Epithelial cell of umbilical artery (primary cell): ENCODE results near the gene OR56B1. TPM values are rescaled to one million over a fixed set of nuclear protein-coding genes. Genes with fewer than 3 reads are reported as not detected.

Source experiments
- total RNA-seq: library from RNA; depleted of rRNA; stranded (reverse); fragments of >200 nt; gene quantifications from 2 replicates; pipeline ENCODE4 v1.2.3, GENCODE V29; 2014

The OR56B1 gene, protein sequence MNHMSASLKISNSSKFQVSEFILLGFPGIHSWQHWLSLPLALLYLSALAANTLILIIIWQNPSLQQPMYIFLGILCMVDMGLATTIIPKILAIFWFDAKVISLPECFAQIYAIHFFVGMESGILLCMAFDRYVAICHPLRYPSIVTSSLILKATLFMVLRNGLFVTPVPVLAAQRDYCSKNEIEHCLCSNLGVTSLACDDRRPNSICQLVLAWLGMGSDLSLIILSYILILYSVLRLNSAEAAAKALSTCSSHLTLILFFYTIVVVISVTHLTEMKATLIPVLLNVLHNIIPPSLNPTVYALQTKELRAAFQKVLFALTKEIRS
- total RNA-seq, result not detected in 2 replicates

GRCh38 chr11:5736396-5736795, at the start of gene OR56B1:
TSS of gene OR56B1 (plus strand) at chr11:5736448. CDS start at chr11:5736517, 69 bp downstream.

GRCh38 chr11:5689551-5689983, 46.7 kb upstream of the OR56B1 start, which contains the start of gene TRIM22:
TSS of gene TRIM22 (plus strand) at chr11:5689790. CDS start at chr11:5696233, 6,443 bp downstream.

DNA sequence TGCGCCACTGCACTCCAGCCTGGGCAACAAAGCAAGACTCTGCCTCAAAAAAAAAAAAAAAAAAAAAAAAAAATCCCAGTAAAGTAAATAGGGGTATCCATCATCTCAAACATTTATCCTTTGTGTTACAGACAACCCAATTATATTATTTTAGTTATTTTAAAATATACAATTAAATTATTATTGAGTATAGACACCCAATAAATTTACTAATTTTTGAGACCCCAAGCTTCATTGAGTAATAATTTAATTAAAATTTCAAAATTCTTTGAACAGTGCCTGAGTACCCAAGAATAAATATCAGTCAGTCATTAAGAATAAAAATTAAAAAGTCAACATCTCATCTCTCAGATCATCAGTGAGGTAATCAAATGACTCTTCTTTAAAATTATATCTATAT, 17.7 kb downstream of the OR56B1 start, which contains the start of gene OR52N4:
Gene OR52N4, plus strand, starts transcription at position 301 of the 400 bp plus-strand sequence. CDS start 498 bp downstream, outside the sequence.

DNA sequence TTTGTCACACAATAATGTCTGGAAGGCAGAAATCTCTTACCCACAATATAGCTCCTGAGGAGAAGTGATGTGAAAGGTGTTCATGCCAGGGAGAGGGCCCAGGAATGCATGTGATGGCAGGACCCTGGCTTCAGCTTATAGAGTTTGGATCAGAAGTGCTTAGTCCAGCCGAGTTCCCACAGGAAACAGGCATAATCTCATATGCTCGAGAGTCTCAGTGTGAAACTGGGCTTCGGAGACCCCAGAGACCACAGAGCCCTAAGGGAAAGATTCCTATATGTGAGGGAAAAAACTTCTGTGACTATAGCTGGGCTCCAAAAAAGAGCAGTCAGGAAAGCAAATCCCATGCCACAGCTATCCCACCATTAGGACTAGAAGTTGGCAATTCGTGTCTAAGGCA, 47.0 kb downstream of the OR56B1 start, which contains the start of gene OR52N5:
Gene OR52N5, minus strand, starts transcription at position 101 of the 400 bp plus-strand sequence. CDS start 4,721 bp downstream, outside the sequence.

Other genes with a start within 250 kb of the OR56B1 start
- gene OR52D1, start 247.8 kb upstream of the OR56B1 start, total RNA-seq, result not detected in 2 replicates
- not detected in 2 replicates for gene UBQLN3, start 226.5 kb upstream of the OR56B1 start, total RNA-seq
- gene UBQLNL, start 219.7 kb upstream of the OR56B1 start, total RNA-seq, result not detected in 2 replicates
- not detected in 2 replicates for gene OR52H1, start 187.9 kb upstream of the OR56B1 start, total RNA-seq
- gene OR52B6, start 155.6 kb upstream of the OR56B1 start, total RNA-seq, result not detected in 2 replicates
- gene TRIM6, start 139.8 kb upstream of the OR56B1 start, total RNA-seq, result 0.97 and 2.4 TPM in 2 replicates
- 5.8 and 26.4 TPM in 2 replicates for gene TRIM34, start 111.4 kb upstream of the OR56B1 start, total RNA-seq
- gene TRIM5, start 51.4 kb upstream of the OR56B1 start, total RNA-seq, result 84.8 and 97.6 TPM in 2 replicates
- 89.6 and 196 TPM in 2 replicates for gene TRIM22, start 46.7 kb upstream of the OR56B1 start, total RNA-seq
- gene OR52N4, start 17.8 kb downstream of the OR56B1 start, total RNA-seq, result not detected in 2 replicates
- not detected in 2 replicates for gene OR52N5, start 46.9 kb downstream of the OR56B1 start, total RNA-seq
- not detected in 2 replicates for gene OR52N1, start 54.8 kb downstream of the OR56B1 start, total RNA-seq
- gene OR52N2, start 72.5 kb downstream of the OR56B1 start, total RNA-seq, result not detected in 2 replicates
- gene OR52E6, start 105.4 kb downstream of the OR56B1 start, total RNA-seq, result not detected in 2 replicates
- not detected in 2 replicates for gene OR52E8, start 121.2 kb downstream of the OR56B1 start, total RNA-seq
- not detected in 2 replicates for gene OR52E4, start 144.2 kb downstream of the OR56B1 start, total RNA-seq
- gene OR52E5, start 156.8 kb downstream of the OR56B1 start, total RNA-seq, result not detected in 2 replicates
- gene OR56A3, start 205.8 kb downstream of the OR56B1 start, total RNA-seq, result not detected in 2 replicates
- gene OR56A5, start 232.0 kb downstream of the OR56B1 start, total RNA-seq, result not detected in 2 replicates